ENCODE results near the gene RESP18.
A peak's percentile ranks its signal among the peaks of the same experiment; 100 is the strongest.

RESP18 gene

DNA sequence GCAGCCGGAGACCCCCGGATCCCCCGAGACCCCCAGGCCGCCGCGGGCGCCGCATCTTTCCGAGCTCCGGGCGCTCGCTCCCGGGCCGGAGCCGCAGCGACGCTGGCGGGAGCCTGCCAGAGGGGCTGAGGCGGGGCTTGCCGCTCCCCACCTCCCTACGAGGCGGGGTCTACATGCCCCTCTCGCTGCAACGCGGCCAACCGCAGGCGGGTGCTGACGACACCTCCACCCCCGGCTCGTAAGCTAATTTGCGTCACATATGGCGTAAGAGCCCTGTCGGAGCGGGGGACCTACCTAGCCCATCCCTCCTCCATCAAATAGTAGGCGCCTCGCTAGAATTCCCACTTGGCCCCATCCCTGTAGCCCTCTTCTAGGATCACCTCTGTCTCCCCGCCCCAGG is 23.3 kb downstream of the RESP18 start, which contains the start of gene PTPRN:
TSS of gene PTPRN (minus strand) at position 124 of the 400 bp plus-strand sequence. CDS start at position 55, 69 bp downstream.
- no peak within 1 kb of the TSS for H2AFZ ChIP-seq (ENCODE audit: low read length)
- no peak within 1 kb of the TSS for H3K4me3 ChIP-seq (ENCODE audit: low read length)
- H3K9me3 ChIP-seq (replicated peaks; ENCODE audit: insufficient read depth, low read length): no peaks in the 10 kb centered on the region
- no peaks in the 10 kb centered on the region for H3K4me1 ChIP-seq (ENCODE audit: low read length)
- DNase-seq: no peak
- H4K20me1 ChIP-seq (ENCODE audit: insufficient read depth, low read length): no peaks in the 10 kb centered on the region
- H3K27ac ChIP-seq (ENCODE audit: low read length): no peak within 1 kb of the TSS
- H3K9me2 ChIP-seq (replicated peaks; ENCODE audit: insufficient read depth, low read length): no peaks in the 10 kb centered on the region
- no peaks in the 10 kb centered on the region for H3F3A ChIP-seq (ENCODE audit: insufficient read depth, low read length)
- TF ChIP-seq EZH2 (optimal IDR thresholded peaks at IDR 0.05; ENCODE audit: low read depth, low read length) (no peak), EZH2phosphoT487 (IDR thresholded peaks at IDR 0.05; ENCODE audit: low read length) (no peak)
- TF ChIP-seq, protein P1, sequence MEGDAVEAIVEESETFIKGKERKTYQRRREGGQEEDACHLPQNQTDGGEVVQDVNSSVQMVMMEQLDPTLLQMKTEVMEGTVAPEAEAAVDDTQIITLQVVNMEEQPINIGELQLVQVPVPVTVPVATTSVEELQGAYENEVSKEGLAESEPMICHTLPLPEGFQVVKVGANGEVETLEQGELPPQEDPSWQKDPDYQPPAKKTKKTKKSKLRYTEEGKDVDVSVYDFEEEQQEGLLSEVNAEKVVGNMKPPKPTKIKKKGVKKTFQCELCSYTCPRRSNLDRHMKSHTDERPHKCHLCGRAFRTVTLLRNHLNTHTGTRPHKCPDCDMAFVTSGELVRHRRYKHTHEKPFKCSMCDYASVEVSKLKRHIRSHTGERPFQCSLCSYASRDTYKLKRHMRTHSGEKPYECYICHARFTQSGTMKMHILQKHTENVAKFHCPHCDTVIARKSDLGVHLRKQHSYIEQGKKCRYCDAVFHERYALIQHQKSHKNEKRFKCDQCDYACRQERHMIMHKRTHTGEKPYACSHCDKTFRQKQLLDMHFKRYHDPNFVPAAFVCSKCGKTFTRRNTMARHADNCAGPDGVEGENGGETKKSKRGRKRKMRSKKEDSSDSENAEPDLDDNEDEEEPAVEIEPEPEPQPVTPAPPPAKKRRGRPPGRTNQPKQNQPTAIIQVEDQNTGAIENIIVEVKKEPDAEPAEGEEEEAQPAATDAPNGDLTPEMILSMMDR (IDR thresholded peaks at IDR 0.05; ENCODE audit: low read length): no peak
- no peaks in the 10 kb centered on the region for H3K79me2 ChIP-seq (ENCODE audit: low read length)
- no peaks in the 10 kb centered on the region for H3K36me3 ChIP-seq (replicated peaks; ENCODE audit: insufficient read depth, low read length)
- no peak within 1 kb of the TSS for H3K4me2 ChIP-seq (ENCODE audit: low read depth, low read length)
- peaks cover 49% of the 10 kb centered on the region for H3K27me3 ChIP-seq (replicated peaks; ENCODE audit: insufficient read depth, low read length)
- H3K9ac ChIP-seq (ENCODE audit: low read length): no peak within 1 kb of the TSS

DNA sequence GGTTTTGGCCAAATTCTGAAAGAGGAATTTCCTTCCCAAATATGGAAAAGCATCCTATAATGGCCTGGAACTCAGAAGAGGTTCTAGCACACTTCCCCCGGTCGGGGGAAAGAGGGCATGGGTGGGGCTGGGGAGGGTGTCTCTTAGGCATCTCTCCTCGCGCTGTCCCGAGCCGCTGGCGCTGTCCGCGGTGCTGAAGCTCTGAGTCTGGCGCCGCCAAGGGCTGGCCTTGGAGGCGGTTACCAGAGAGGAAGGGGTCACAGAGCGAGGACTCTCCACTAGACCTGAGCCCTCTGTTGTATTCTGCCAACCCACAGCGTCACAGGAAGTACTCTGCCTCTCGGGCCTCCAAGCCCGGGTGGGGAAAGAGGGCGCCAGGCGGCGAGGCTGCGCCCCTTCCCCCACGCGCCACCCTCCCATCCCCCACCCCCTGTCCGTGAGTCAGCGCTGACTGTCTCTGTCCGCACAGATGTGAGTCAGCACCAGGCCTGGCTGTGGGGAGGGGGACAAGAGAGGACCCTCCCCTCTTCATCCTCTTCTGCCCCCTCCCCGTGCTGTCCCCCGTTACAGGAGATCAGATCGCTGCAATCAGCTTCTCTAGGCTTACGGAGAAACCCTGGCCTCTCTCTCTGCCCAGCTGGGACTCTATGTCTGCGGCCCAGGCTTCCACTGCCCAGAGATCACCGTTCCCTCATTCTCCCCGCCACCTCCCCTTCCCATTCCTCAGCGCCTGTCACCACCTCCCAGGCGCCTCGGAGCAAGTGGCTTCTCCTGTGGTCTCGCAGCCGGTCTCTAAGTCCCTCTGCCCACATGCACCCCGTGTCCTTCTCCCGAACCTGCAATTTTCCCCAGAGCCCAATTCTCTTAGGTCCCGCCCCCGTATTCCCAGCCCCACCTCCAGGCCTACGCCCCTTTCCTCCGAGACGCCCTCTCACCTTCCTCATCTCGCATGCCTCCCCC is 24.1 kb downstream of the RESP18 start:
- no peaks in the 10 kb centered on the region for H3K36me3 ChIP-seq (replicated peaks; ENCODE audit: insufficient read depth, low read length)
- no peak overlapping the region for H3K4me2 ChIP-seq (ENCODE audit: low read depth, low read length)
- TF ChIP-seq, protein P1 (IDR thresholded peaks at IDR 0.05; ENCODE audit: low read length): no peak
- no peak for TF ChIP-seq EZH2phosphoT487 (IDR thresholded peaks at IDR 0.05; ENCODE audit: low read length)
- TF ChIP-seq EZH2 (optimal IDR thresholded peaks at IDR 0.05; ENCODE audit: low read depth, low read length): no peak
- H3K9me2 ChIP-seq (replicated peaks; ENCODE audit: insufficient read depth, low read length): no peaks in the 10 kb centered on the region
- no peak overlapping the region for H2AFZ ChIP-seq (ENCODE audit: low read length)
- no peak overlapping the region for H3K27ac ChIP-seq (ENCODE audit: low read length)
- no peaks in the 10 kb centered on the region for H4K20me1 ChIP-seq (ENCODE audit: insufficient read depth, low read length)
- no peaks in the 10 kb centered on the region for H3F3A ChIP-seq (ENCODE audit: insufficient read depth, low read length)
- H3K4me1 ChIP-seq (ENCODE audit: low read length): no peaks in the 10 kb centered on the region
- H3K9ac ChIP-seq (ENCODE audit: low read length): no peak overlapping the region
- DNase-seq: peak; percentile 64
- H3K9me3 ChIP-seq (replicated peaks; ENCODE audit: insufficient read depth, low read length): no peaks in the 10 kb centered on the region
- no peaks in the 10 kb centered on the region for H3K79me2 ChIP-seq (ENCODE audit: low read length)
- peaks cover 57% of the 10 kb centered on the region for H3K27me3 ChIP-seq (replicated peaks; ENCODE audit: insufficient read depth, low read length)
- H3K4me3 ChIP-seq (ENCODE audit: low read length): no peak overlapping the region

DNA sequence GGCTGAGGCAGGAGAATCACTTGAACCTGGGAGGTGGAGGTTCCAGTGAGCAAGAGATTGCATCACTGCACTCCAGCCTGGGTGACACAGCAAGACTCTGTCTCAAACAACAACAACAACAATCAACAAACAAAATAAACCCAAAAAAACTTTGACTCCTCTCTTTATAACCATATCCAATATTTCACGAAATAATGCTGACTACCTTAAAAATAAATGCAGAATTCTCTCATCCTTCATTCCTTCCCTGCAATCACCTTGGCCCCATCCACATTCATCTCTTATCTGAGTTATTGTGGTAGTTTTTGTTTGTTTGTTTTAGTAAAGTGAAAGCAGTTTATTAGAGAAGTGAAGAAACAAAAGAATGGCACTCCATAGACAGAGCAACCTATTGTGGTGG is 26.5 kb downstream of the RESP18 start:
- H3F3A ChIP-seq (ENCODE audit: insufficient read depth, low read length): no peaks in the 10 kb centered on the region
- TF ChIP-seq EZH2 (optimal IDR thresholded peaks at IDR 0.05; ENCODE audit: low read depth, low read length): no peak
- TF ChIP-seq, protein P1 (IDR thresholded peaks at IDR 0.05; ENCODE audit: low read length): no peak
- no peak for TF ChIP-seq EZH2phosphoT487 (IDR thresholded peaks at IDR 0.05; ENCODE audit: low read length)
- H3K4me1 ChIP-seq (ENCODE audit: low read length): no peaks in the 10 kb centered on the region
- DNase-seq: no peak
- H3K9me3 ChIP-seq (replicated peaks; ENCODE audit: insufficient read depth, low read length): no peaks in the 10 kb centered on the region
- H3K27me3 ChIP-seq (replicated peaks; ENCODE audit: insufficient read depth, low read length): peaks cover 73% of the 10 kb centered on the region
- no peaks in the 10 kb centered on the region for H3K36me3 ChIP-seq (replicated peaks; ENCODE audit: insufficient read depth, low read length)
- no peak overlapping the region for H3K4me2 ChIP-seq (ENCODE audit: low read depth, low read length)
- H4K20me1 ChIP-seq (ENCODE audit: insufficient read depth, low read length): no peaks in the 10 kb centered on the region
- H3K9me2 ChIP-seq (replicated peaks; ENCODE audit: insufficient read depth, low read length): no peaks in the 10 kb centered on the region
- no peak overlapping the region for H3K27ac ChIP-seq (ENCODE audit: low read length)
- no peak overlapping the region for H2AFZ ChIP-seq (ENCODE audit: low read length)
- no peak overlapping the region for H3K4me3 ChIP-seq (ENCODE audit: low read length)
- H3K79me2 ChIP-seq (ENCODE audit: low read length): no peaks in the 10 kb centered on the region
- no peak overlapping the region for H3K9ac ChIP-seq (ENCODE audit: low read length)

Data from MM.1S (cell line).